Astrocyte (in vitro differentiated cells and primary cell): ENCODE measurements around the gene OR2V1.

Experiments
- EZH2 ChIP-seq: IDR thresholded peaks from 2 replicates; pipeline ENCODE4 v1.6.1; 2012; ENCODE audit warnings: mild to moderate bottlenecking, low read length, inconsistent platforms; ENCODE audit not compliant: insufficient read depth
- TF ChIP-seq, protein P1 (sequence below): IDR thresholded peaks from 2 replicates; pipeline ENCODE4 v1.5.1; 2011; ENCODE audit warnings: low read depth, mild to moderate bottlenecking, inconsistent platforms, low read length, moderate library complexity; ENCODE audit not compliant: insufficient read depth

DNA sequence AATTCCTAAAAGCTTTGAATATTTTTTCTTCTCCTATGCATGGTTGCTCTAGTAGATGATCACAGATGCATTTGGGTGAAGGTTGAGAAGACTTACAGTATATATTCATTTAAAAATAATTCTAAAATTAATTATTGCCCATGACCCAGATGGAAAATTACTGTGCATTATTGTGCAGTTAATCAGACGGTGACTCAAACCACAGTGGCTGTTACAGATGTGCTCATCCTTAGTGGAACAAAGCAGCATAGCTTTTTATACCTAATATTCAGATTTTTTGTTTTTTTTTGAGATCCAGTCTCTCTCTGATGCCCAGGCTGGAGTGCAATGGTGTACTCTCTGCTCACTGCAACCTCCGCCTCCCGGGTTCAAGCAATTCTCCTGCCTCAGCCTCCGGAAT, 10.7 kb downstream of the OR2V1 start:
- TF ChIP-seq, protein P1, sequence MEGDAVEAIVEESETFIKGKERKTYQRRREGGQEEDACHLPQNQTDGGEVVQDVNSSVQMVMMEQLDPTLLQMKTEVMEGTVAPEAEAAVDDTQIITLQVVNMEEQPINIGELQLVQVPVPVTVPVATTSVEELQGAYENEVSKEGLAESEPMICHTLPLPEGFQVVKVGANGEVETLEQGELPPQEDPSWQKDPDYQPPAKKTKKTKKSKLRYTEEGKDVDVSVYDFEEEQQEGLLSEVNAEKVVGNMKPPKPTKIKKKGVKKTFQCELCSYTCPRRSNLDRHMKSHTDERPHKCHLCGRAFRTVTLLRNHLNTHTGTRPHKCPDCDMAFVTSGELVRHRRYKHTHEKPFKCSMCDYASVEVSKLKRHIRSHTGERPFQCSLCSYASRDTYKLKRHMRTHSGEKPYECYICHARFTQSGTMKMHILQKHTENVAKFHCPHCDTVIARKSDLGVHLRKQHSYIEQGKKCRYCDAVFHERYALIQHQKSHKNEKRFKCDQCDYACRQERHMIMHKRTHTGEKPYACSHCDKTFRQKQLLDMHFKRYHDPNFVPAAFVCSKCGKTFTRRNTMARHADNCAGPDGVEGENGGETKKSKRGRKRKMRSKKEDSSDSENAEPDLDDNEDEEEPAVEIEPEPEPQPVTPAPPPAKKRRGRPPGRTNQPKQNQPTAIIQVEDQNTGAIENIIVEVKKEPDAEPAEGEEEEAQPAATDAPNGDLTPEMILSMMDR = no peak
- TF ChIP-seq EZH2 = no peak
